COLO829 (cell line): ENCODE results near the gene GBP1.
"Not testable (repeated sequence)": the region's sequence is repeated elsewhere in the genome, so short reads cannot be mapped to it uniquely, and the experiment has no call there.

Source experiments
- DNase-seq: peaks from one replicate; pipeline ENCODE4 v3.0.0; 2012; ENCODE audit warnings: low spot score

Gene GBP1, protein sequence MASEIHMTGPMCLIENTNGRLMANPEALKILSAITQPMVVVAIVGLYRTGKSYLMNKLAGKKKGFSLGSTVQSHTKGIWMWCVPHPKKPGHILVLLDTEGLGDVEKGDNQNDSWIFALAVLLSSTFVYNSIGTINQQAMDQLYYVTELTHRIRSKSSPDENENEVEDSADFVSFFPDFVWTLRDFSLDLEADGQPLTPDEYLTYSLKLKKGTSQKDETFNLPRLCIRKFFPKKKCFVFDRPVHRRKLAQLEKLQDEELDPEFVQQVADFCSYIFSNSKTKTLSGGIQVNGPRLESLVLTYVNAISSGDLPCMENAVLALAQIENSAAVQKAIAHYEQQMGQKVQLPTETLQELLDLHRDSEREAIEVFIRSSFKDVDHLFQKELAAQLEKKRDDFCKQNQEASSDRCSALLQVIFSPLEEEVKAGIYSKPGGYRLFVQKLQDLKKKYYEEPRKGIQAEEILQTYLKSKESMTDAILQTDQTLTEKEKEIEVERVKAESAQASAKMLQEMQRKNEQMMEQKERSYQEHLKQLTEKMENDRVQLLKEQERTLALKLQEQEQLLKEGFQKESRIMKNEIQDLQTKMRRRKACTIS

DNA sequence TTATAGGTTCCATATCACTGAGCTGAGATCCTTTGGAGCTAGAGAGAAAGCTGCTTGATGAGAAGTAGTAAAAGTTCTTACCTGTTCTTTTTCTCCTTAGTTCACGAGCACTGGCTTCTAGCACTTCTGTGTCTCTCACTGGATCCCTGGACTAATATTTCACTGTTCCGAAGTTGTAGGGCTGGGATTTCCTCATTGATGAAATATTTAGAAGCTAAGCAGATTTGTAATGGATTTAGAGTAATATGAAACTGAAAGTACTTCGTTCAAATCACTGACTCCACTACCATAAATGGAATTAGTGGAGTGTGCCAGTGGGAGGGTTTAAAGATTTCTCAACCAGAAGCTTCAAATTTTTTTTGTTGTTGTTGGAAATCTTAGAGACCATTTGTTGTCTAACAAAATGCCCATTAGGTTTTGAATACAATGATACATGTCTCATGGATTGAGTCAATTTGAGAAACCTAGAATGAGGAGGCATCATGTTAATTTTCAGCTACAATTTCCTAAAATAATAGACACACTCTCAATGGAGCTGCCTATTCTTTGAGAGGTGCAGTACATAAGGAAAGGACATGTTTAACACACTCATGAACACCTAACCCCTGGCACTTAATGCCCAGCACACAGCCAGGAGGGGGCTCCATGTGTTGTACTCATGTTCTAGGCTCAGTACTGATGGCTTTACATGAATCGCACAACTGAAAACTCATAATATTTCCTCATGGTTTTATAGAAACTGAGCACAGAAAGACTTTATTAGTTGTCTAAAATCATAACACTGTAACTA is at the start of gene GBP1:
Gene GBP1, minus strand, starts transcription at position 130 of the 790 bp plus-strand sequence. CDS start 1,974 bp downstream, outside the sequence.
- DNase-seq, result no peak

DNA sequence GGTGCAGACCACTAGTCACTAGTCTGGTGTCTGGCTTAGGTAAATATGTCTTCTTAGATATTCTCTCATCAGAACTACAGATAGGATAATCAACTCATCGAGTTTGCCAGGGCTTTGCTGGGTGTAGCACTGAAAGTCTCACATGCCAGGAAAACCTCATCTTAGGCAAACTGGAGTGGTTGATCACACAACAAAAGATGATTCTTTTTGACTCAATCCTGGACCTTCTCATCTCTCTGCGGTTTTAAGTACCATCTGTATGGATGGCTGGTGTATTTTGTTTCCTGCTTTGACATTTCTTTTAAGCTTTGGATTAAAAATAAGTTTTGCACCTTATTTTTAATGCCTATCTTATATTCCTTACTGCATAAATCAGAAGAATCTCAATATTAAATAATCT is 49.7 kb upstream of the GBP1 start:
- DNase-seq, result no peak

DNA sequence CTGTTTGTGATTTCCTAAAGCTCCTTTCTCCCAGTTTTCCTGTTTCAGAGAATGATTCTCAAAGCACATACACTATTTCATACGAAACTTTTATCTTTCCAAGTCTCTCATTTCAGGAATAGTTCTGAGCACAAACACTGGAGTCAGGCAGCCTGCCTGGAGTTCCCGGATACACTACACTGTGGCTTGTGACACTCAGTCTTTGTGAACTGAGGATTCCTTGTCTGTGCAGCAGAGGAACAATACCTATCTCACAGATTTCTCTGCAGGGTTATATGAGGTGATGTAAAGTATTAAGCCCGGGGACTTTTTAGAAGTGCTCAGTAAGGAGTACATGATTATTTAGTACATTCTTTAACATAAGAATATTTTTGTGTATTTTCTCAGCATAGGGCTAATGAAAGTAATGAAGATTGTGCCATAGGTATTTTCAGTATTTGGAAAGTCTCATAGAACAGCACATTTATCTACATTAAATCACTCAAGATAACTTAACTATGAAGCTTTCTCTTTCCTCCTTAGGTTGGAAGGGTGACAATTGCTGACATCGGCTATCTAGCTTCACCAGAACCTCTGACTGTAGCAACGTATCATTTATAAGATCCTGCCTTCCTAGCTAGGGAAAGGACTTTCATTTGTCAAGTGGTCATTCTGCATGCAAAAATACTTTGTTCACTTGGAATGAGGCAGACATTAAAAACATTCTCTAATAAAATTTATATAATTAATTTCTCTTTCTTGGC is 48.0 kb upstream of the GBP1 start:
- peak; percentile 78 for DNase-seq

DNA sequence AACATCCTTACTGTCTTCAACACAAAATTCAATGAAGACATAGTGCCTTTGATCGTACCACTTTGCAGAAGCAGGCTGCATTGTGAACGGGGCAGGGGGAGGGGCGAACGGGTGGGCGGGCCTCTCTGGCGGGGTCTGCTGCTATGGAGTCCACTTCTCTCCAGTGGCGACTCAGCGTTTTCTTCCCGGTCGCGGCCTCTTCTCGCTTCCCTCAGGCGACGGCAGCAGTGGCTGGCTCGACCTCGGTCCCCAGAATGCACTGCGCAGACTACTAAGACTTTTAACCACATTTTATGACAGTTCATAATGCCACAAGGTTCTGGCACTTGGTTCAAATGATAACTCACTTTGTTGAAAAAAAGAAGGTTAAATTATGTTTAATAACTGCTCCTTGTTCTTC is 39.7 kb upstream of the GBP1 start:
- DNase-seq, result no peak

DNA sequence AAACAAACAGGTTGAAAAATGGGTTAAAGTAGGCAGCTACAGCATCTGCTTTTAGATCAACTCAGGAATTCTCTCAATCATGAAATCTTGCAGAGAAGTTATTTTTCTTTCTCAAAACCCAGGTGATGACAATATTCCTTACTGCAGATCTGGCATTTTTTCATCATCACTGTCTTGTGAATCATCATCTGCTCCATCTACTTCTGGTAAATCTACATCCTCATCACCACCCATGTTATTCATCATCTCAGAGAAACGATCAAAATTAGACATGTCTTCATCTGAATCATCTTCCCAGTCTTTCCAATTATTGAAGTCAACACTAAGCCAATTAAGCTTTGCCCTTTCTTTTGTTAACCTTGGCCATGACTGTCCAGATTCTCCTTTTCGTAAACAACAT is 39.1 kb upstream of the GBP1 start:
- no peak for DNase-seq

DNA sequence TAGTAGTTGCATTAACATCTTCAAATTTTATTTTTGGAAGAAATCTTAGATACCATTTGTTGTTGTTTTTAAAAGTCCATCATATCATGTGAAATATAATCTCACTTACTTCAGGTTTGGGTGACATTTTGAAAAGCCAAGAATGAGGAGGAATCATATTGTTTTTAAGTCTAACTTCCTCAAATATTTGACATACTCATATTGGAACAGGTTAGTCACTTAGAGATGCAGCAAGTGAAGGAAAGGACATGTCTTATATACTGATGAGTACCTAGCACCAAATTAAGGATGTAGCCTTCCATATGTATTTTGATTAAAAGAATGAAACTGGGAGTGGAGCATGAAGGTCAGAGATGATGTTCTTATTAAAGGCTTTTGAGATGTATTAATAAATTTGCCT is 37.0 kb upstream of the GBP1 start:
- no peak for DNase-seq

- DNase-seq, result no peak
Observed at GRCh38 chr1:89100412-89100811, 35.4 kb upstream of the GBP1 start.

DNA sequence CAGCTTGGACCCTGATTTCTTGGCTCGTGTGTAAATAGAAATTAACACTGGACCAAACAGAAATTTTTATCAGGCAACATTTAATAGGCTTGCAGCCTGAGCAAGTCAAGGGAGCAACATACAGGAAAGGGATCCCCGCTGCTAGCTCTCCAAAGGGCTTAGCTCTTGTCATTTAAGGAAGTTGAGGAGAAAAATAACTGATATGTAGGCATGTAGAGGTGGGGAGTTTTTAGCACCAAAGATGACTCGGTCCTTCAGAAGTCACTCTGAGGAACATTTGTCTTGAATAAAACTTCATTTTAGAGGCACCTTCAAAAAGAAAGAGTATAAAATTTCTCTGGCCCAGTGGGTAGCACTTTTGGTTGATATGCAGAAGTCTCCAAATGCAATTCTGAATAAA is 33.8 kb upstream of the GBP1 start:
- DNase-seq, result no peak

GRCh38 chr1:89095737-89096136 is 30.7 kb upstream of the GBP1 start:
- DNase-seq, result no peak

- DNase-seq, result no peak
Observed at GRCh38 chr1:89089962-89090361, 25.0 kb upstream of the GBP1 start.

GRCh38 chr1:89088572-89088971 is 23.6 kb upstream of the GBP1 start:
- no peak for DNase-seq

DNA sequence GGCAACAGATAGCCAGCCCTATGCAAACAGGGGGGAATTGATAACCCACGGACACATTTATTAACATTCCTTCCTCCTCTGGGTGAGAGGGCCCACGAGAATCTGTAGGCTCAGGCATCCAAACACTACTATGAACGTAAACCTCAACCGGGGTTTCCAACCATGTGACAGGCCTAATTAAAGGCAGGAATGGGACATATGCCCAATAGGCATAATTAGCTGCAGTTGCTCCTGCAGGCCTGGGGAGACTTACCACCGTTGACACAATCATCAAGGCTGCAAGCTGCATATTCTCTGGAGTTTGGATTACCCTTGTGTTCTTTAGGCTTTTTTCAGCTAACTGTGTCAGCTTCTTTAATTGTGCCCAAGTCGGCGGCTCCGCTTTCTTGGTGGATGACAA is 22.2 kb upstream of the GBP1 start:
- DNase-seq, result no peak

DNA sequence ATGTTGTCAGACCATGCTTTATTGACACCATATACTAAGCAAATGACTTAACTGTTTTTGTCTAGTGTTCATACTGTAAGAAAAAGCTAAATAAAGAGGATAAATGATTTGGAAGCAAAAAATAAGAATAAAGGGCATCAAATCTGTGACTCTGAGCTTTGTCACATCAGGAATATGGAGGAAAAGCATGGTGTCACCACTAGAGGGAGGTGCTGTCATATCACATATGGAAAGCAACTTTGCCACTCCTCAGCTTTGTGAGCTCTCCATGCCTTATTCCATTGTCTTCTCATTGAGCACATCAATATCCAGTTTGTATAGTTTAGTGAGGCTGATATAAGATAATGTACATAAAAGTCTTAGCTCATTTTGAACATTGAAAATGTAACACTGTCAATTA is 20.8 kb upstream of the GBP1 start:
- DNase-seq, result no peak

DNA sequence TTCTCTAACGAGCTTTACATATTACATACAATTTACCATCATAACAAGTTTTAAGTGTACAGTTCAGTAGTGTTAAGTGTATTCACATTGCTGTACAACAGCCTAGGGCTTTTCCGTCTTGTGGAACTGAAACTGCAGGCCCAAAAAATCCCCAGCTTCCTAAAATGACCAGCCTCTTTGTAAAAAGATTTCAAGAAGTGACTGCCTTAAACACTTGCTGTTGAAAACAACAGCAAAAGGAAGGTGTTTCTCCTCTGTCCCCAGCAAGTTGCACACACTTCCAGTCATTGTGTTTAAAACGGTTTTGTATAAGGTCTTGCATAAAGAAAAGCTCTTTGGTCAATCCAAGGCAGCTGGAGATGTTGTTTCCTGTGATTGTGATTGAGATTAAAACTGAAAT is 16.0 kb upstream of the GBP1 start:
- no peak for DNase-seq

GRCh38 chr1:89080068-89080467 is 15.1 kb upstream of the GBP1 start:
- DNase-seq, result not testable (repeated sequence)

- not testable (repeated sequence) for DNase-seq
Observed at GRCh38 chr1:89072466-89073065, 7.6 kb upstream of the GBP1 start.

- no peak for DNase-seq
Observed at GRCh38 chr1:89070509-89070908, 5.5 kb upstream of the GBP1 start.

- no peak for DNase-seq
Observed at GRCh38 chr1:89069951-89070350, 4.9 kb upstream of the GBP1 start.

- DNase-seq, result no peak
Observed at GRCh38 chr1:89068291-89068690, 3.3 kb upstream of the GBP1 start.

- no peak for DNase-seq
Observed at GRCh38 chr1:89064632-89065031, 376 bp downstream of the GBP1 start.

DNA sequence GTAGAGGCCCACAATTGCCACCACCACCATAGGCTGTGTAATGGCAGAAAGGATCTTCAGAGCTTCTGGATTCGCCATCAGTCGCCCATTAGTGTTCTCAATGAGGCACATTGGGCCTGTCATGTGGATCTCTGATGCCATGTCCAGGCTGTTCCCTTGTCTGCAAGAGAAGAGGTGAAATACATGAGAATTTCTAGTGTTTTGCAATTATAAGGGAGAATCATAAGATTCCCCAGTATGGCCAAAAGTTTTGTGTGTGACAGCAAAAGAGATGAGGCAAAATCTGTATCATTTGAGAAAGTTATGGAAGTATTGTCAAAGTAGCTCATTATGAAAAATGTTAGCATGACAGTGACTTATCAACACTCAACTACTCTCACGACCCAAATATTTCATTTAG is 1.9 kb downstream of the GBP1 start:
- no peak for DNase-seq

GRCh38 chr1:89060091-89060490 is 4.9 kb downstream of the GBP1 start:
- DNase-seq, result no peak
